Esophagus squamous epithelium (tissue), 5 donors: ENCODE results near the gene UBQLN4. TPM values are rescaled to one million over a fixed set of nuclear protein-coding genes. Genes with fewer than 3 reads are reported as not detected.

Experiments
- DNase-seq: peaks from one replicate; lab custom pipeline; 2025; lab: John Stamatoyannopoulos, UW
- H3K27ac ChIP-seq, 4 donors: fragments of 200-600 bp; sonication (generic); one replicate each; pipeline ENCODE4 v1.5.1; 2016 to 2019; ENCODE audit warnings: mild to moderate bottlenecking in 1 of 4
- H3K27me3 ChIP-seq, 4 donors: fragments of 200-600 bp; sonication (generic); 1 replicate in 3 of 4; 2 replicates in 1 of 4; pipeline versions ENCODE4 v1.5.1 to v1.6.0; 2017 to 2021; ENCODE audit warnings: antibody characterized with exemption in 1 of 4
- H3K36me3 ChIP-seq, 3 donors: fragments of 200-600 bp; sonication (generic); one replicate each; pipeline ENCODE4 v1.5.1; 2016 to 2019
- H3K4me1 ChIP-seq, 3 donors: fragments of 200-600 bp; sonication (generic); one replicate each; pipeline ENCODE4 v1.5.1; 2017 to 2019
- H3K4me3 ChIP-seq, 4 donors: fragments of 200-600 bp; sonication (generic); 1 replicate in 3 of 4; 2 replicates in 1 of 4; pipeline ENCODE4 v1.5.1; 2016 to 2019; ENCODE audit warnings: mild to moderate bottlenecking in 2 of 4, moderate library complexity in 1 of 4
- H3K9me3 ChIP-seq, 3 donors: fragments of 200-600 bp; sonication (generic); one replicate each; pipeline ENCODE4 v1.5.1; 2016 to 2019
- CTCF ChIP-seq, 6 experiments: fragments of 450-650 bp in 4 of 6; fragments of 200-600 bp in 2 of 6; sonication (generic) in 2 of 6; IDR thresholded peaks; one replicate each; pipeline ENCODE4 v1.5.1; 2016 to 2019; ENCODE audit warnings: antibody characterized with exemption in 6 of 6, mild to moderate bottlenecking in 4 of 6, moderate library complexity in 4 of 6
- POLR2A ChIP-seq, 4 donors: fragments of 450-650 bp; IDR thresholded peaks; one replicate each; pipeline ENCODE4 v1.6.1; 2017; ENCODE audit warnings: antibody characterized with exemption in 4 of 4, mild to moderate bottlenecking in 4 of 4, moderate library complexity in 3 of 4
- WGBS, 2 donors: methylation state at CpG; one replicate each; pipeline ENCODE4 v1.1.5; 2018; 5-methylcytosine and 5-hydroxymethylcytosine counted together
- intact Hi-C: fragments of 100-400 bp; cut with DNase I; formaldehyde crosslinking; loops from one replicate; pipeline ENCODE4 v1.15.0; 2022
- total RNA-seq, 4 donors: library from RNA; depleted of rRNA; stranded (reverse); fragments of >200 nt; gene quantifications; one replicate each; pipeline ENCODE4 v1.1.0, GENCODE V29; 2016
- donor health status: DM: yes; HTN: yes; CAD: no.

Gene UBQLN4
- total RNA-seq, 4 donors from 2014 or later: 19.7 to 32.7 (median 25.5) TPM

GRCh38 chr1:156086256-156086662 lies 32.7 kb upstream of the UBQLN4 start:
- intact Hi-C loops: no loop called here
- no peak overlapping the region for H3K27ac ChIP-seq
- no peaks in the 10 kb centered on the region for H3K9me3 ChIP-seq
- H3K36me3 ChIP-seq: no peaks in the 10 kb centered on the region
- no peak for TF ChIP-seq CTCF (IDR thresholded peaks at IDR 0.05)
- 14 to 22% methylated on average over 1 of the region's 1 CpG for WGBS, 2 donors
- peaks cover 10 to 36% (median 11%) of the 10 kb centered on the region in 3 donors for H3K4me1 ChIP-seq
- H3K4me3 ChIP-seq: no peak overlapping the region
- no peak for DNase-seq
- H3K27me3 ChIP-seq: peaks cover 0 to 6% (median 0%) of the 10 kb centered on the region in 4 donors

DNA sequence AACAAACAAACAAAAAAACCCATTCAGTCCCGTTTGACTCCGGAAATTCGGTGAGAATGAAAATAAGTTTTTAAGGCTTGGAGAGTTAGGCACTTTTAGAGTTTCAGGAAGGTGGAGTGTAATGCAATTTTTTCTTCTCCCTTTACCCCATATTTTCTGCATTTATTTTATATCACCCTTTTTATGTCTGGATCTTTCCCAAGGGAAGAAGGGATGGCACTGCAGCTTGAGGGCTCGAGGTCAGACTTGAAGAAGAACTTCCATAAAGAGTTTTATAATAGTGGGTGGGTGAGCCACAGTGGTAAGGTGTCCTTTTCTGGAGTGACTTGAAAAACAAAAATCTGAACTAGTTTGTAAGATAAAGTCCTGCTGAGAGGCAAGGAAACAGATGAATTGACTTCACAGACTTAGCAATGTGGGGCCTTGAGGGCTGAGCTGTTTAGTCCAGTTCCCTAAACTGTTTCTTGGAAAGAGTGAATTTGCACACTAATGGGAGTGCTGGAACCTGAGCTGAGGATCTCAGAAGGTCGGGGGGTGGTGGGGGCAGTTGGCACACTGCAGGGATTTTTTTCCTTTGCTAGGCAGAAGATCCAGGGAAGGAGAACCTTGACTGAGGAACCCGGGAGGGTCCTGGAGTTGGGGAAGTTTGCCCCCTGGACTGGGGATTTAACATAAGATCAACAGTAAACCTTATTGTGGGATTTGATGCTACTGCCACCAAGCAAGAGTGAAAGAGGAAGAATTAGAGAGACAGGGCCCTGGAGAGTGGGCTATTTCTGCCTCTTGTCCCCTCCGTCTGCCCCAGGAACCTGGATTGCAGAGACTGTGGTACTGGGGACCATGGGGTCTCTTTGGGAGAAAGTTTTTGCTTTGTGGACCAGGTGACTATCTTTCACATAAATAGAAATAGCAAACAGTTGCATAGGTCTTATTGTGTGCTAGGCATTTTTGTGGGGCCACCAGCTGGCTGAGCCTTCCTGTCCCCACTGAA lies 30.5 kb upstream of the UBQLN4 start:
- intact Hi-C loops: no loop called here
- 67 to 68% methylated on average over 7 of the region's 7 CpGs for WGBS, 2 donors
- H3K9me3 ChIP-seq: no peaks in the 10 kb centered on the region
- TF ChIP-seq CTCF (IDR thresholded peaks at IDR 0.05): no peak
- TF ChIP-seq POLR2A (IDR thresholded peaks at IDR 0.05): no peak
- H3K27me3 ChIP-seq: peaks cover 0 to 13% (median 0%) of the 10 kb centered on the region in 4 donors
- H3K36me3 ChIP-seq: no peaks in the 10 kb centered on the region
- peak overlapping the region in 2 of 4 donors; percentile 75 to 96 for H3K4me3 ChIP-seq
- no peak overlapping the region for H3K27ac ChIP-seq
- peaks cover 7 to 38% (median 10%) of the 10 kb centered on the region in 3 donors for H3K4me1 ChIP-seq
- DNase-seq: no peak

- TF ChIP-seq CTCF (IDR thresholded peaks at IDR 0.05): no peak
- no peak for TF ChIP-seq POLR2A (IDR thresholded peaks at IDR 0.05)
- H3K4me1 ChIP-seq: peaks cover 7 to 38% (median 10%) of the 10 kb centered on the region in 3 donors
- H3K4me3 ChIP-seq: peak within 1 kb of the TSS; percentile 49 to 96 (median 82)
- intact Hi-C loops: no loop called here
- no peaks in the 10 kb centered on the region for H3K9me3 ChIP-seq
- H3K27me3 ChIP-seq: peaks cover 0 to 13% (median 0%) of the 10 kb centered on the region in 4 donors
- H3K27ac ChIP-seq: peak within 1 kb of the TSS; percentile 59 to 71 (median 66)
- DNase-seq: no peak
- 2% methylated on average over 15 of the region's 62 CpGs; no CpG with 5 or more reads in 1 of the 2 donors for WGBS, 2 donors
- H3K36me3 ChIP-seq: no peaks in the 10 kb centered on the region
Observed at GRCh38 chr1:156082309-156083091, 28.9 kb upstream of the UBQLN4 start, which contains the start of gene MEX3A. Gene MEX3A (minus strand): TSS chr1:156082465. CDS start chr1:156081998, 467 bp downstream.

DNA sequence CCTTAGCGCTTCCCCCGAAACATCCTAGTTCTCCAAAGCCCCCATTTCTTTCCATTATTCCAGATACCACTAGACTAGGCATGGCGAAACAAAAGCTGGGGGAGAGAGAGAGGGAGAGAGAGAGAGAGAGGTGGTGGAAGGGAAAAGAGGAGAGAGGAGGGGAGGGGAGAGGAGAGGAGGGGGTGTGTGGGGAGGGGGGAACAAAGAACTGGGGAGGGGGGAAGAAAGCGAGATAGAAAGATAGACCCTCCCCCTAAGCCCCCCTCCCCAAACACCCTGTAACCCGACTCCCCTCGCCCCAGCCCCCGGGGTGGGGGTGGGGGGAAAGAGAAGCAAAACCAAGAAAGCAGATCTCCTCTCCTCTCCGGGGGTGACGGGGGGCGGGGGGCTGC lies 28.3 kb upstream of the UBQLN4 start:
- peaks cover 0 to 3% (median 0%) of the 10 kb centered on the region in 3 donors for H3K36me3 ChIP-seq
- H3K27me3 ChIP-seq: peaks cover 0 to 13% (median 0%) of the 10 kb centered on the region in 4 donors
- peak overlapping the region; percentile 49 to 96 (median 82) for H3K4me3 ChIP-seq
- no peak for DNase-seq
- intact Hi-C loops: no loop called here
- 0% methylated on average over 1 to 4 of the region's 10 CpGs for WGBS, 2 donors
- H3K4me1 ChIP-seq: peaks cover 7 to 38% (median 10%) of the 10 kb centered on the region in 3 donors
- peak overlapping the region in 2 of 4 donors; percentile 70 to 71 for H3K27ac ChIP-seq
- TF ChIP-seq CTCF (IDR thresholded peaks at IDR 0.05) (no peak), POLR2A (IDR thresholded peaks at IDR 0.05) (no peak)
- H3K9me3 ChIP-seq: no peaks in the 10 kb centered on the region
